K562 (cell line): ENCODE data around the gene TPPP. TPM values are rescaled to one million over a fixed set of nuclear protein-coding genes. Genes with fewer than 3 reads are reported as not detected.

ENCODE experiments used
- ATAC-seq: fragments of 200-7000 bp; cut with Tn5 transposase; 3 replicates; pipeline ENCODE4 v1.9.1; 2020; ENCODE audit warnings: moderate library complexity
- BruUV-seq: library from RNA; stranded (reverse); fragments of 400-500 nt; replicated peaks from 2 replicates; lab custom pipeline; 2021; lab: Mats Ljungman, UMichigan
- CTCF ChIA-PET: fragments of 300-600 bp; formaldehyde crosslinking; extraction: SDS; loops from one replicate; lab custom pipeline; 2021; ENCODE audit warnings: low intra/inter-chr PET ratio; lab: Yijun Ruan, JAX
- POLR2A ChIA-PET: fragments of 300-600, 350-650 bp; sonication (Branson Sonifier 250); formaldehyde crosslinking; extraction: SDS; loops from one replicate; lab custom pipeline; 2021; ENCODE audit warnings: antibody characterized with exemption, inconsistent platforms; lab: Yijun Ruan, JAX
- DNase-seq, 4 experiments: peaks; one replicate each; pipeline versions ENCODE4 v3.0.0 to v3.0.0-alpha.2; 2011 to 2018; ENCODE audit warnings: low spot score in 3 of 4, mixed read lengths in 3 of 4; ENCODE audit errors: extremely low read depth in 1 of 4
- FAIRE-seq: peaks from 2 replicates; lab custom pipeline; 2011; peaks lifted over from hg19 to GRCh38; lab: Jason Lieb, UNC
- H2AFZ ChIP-seq: 2 replicates; pipeline ENCODE4 v1.6.0; 2011; ENCODE audit warnings: low read depth, low read length, control low read depth, inconsistent platforms
- H3K27ac ChIP-seq: fragments of 200-600 bp; 3 replicates; pipeline ENCODE4 v1.8.0; 2011; ENCODE audit warnings: low read depth, mild to moderate bottlenecking, control low read depth, inconsistent platforms, low read length, moderate library complexity, mixed read lengths; ENCODE audit errors: extremely low read depth
- H3K27me3 ChIP-seq, 2 experiments: fragments of 300-600 bp in 1 of 2; 2 replicates in 1 of 2; 3 replicates in 1 of 2; pipeline versions ENCODE4 v1.6.0 to v1.8.0; 2011; ENCODE audit warnings: inconsistent platforms in 2 of 2, low read length in 2 of 2, mild to moderate bottlenecking in 1 of 2, mixed read lengths in 1 of 2, moderate library complexity in 1 of 2; ENCODE audit not compliant: control insufficient read depth in 2 of 2, insufficient read depth in 2 of 2
- H3K36me3 ChIP-seq: fragments of 300-600 bp; 3 replicates; pipeline ENCODE4 v1.8.0; 2011; ENCODE audit warnings: mild to moderate bottlenecking, low read length, inconsistent platforms; ENCODE audit not compliant: control insufficient read depth, insufficient read depth
- H3K4me1 ChIP-seq, 2 experiments: fragments of 200-600 bp in 1 of 2; replicated peaks in 1 of 2; 2 replicates in 1 of 2; 3 replicates in 1 of 2; pipeline versions ENCODE4 v1.5.1 to v1.8.0; 2011; ENCODE audit warnings: inconsistent platforms in 2 of 2, low read length in 2 of 2, mild to moderate bottlenecking in 1 of 2, mixed read lengths in 1 of 2, moderate library complexity in 1 of 2; ENCODE audit not compliant: control insufficient read depth in 2 of 2, insufficient read depth in 2 of 2
- H3K4me2 ChIP-seq: 2 replicates; pipeline ENCODE4 v1.6.1; 2011; ENCODE audit warnings: low read length, control low read depth, inconsistent platforms, mixed read lengths; ENCODE audit not compliant: insufficient read depth
- H3K4me3 ChIP-seq: fragments of 200-600 bp; sonication (generic), shearing (Covaris generic); 2 replicates; pipeline ENCODE4 v1.5.1; 2016; ENCODE audit warnings: control low read depth, inconsistent platforms
- H3K79me2 ChIP-seq: fragments of 200-600 bp; 3 replicates; pipeline ENCODE4 v1.8.0; 2011; ENCODE audit warnings: low read length, inconsistent platforms; ENCODE audit not compliant: control insufficient read depth, insufficient read depth
- H3K9ac ChIP-seq, 2 experiments: 2 replicates each; pipeline versions ENCODE4 v1.6.0 to v1.6.1; 2011; ENCODE audit warnings: low read depth in 2 of 2, low read length in 2 of 2, control low read depth in 1 of 2, inconsistent platforms in 1 of 2, mild to moderate bottlenecking in 1 of 2, mixed read lengths in 1 of 2; ENCODE audit not compliant: insufficient read depth in 1 of 2
- H3K9me1 ChIP-seq: one replicate; pipeline ENCODE4 v1.6.0; 2011; ENCODE audit warnings: inconsistent platforms, mild to moderate bottlenecking, low read length, moderate library complexity; ENCODE audit not compliant: control insufficient read depth, insufficient read depth
- H3K9me3 ChIP-seq: replicated peaks from 2 replicates; pipeline ENCODE4 v1.5.1; 2011; ENCODE audit warnings: low read depth, low read length, inconsistent platforms; ENCODE audit not compliant: control insufficient read depth, insufficient read depth
- H4K20me1 ChIP-seq: replicated peaks from 2 replicates; pipeline ENCODE4 v1.6.1; 2011; ENCODE audit warnings: low read length, inconsistent platforms, mixed read lengths; ENCODE audit not compliant: control insufficient read depth, insufficient read depth
- L3MBTL2 ChIP-seq: fragments of 450-650 bp; IDR thresholded peaks from 2 replicates; pipeline ENCODE4 v1.6.1; 2016; ENCODE audit warnings: mild to moderate bottlenecking, moderate library complexity
- RBBP5 ChIP-seq: fragments of 200-600 bp; sonication (generic); IDR thresholded peaks from 2 replicates; pipeline ENCODE4 v1.6.1; 2012; ENCODE audit warnings: borderline replicate concordance, mild to moderate bottlenecking, low read length, control low read depth, inconsistent platforms; ENCODE audit not compliant: insufficient read depth, poor library complexity, severe bottlenecking
- ZNF431 ChIP-seq: sonication (generic); formaldehyde crosslinking; IDR thresholded peaks from 2 replicates; pipeline ENCODE4 v1.8.0; 2022; ENCODE audit warnings: mild to moderate bottlenecking, missing genetic modification reagents
- WGBS: fragments of 100-300 bp; shearing (Covaris generic); methylation state at CpG from one replicate; pipeline ENCODE4 v1.1.6; 2016; ENCODE audit warnings: low coverage, mixed read lengths; ENCODE audit not compliant: insufficient coverage; ENCODE audit errors: missing lambda C conversion rate; 5-methylcytosine and 5-hydroxymethylcytosine counted together
- in situ Hi-C: fragments of 300-500 bp; cut with MboI; formaldehyde crosslinking; loops from 4 replicates; pipeline ENCODE4 v1.15.0; 2018; ENCODE audit warnings: inconsistent platforms, mixed read lengths
- intact Hi-C: fragments of 100-400 bp; cut with micrococcal nuclease; formaldehyde crosslinking; loops from 2 replicates; pipeline ENCODE4 v1.14.2; 2022
- polyA plus RNA-seq, 8 experiments: library from polyadenylated mRNA; depleted of rRNA in 4 of 8; stranded (reverse) in 5 of 8; unstranded in 3 of 8; fragments of >200 nt; fragmentation: Nextera tagmentation in 2 of 8; fragmentation: Illumina TruSeq in 1 of 8; extraction: Ambion mirVana in 2 of 8; extraction: Trizol in 1 of 8; gene quantifications; 2 replicates each; pipeline versions ENCODE4 v1.2.1 to v1.2.3, GENCODE V29; 2011 to 2014; ENCODE audit warnings: inconsistent platforms in 1 of 8, missing spikeins in 1 of 8
- total RNA-seq, 7 experiments: library from RNA; depleted of rRNA in 6 of 7; stranded (reverse); fragments of >200 nt in 6 of 7; fragmentation: Illumina TruSeq in 2 of 7; extraction: Trizol in 2 of 7; gene quantifications; 2 replicates each; pipeline versions ENCODE4 v1.2.1 to v1.2.3, GENCODE V29; 2011 to 2021; ENCODE audit warnings: low replicate concordance in 1 of 7
- TF ChIP-seq, protein P1 (sequence below): sonication (generic); formaldehyde crosslinking; IDR thresholded peaks from 2 replicates; pipeline ENCODE4 v1.8.1; 2023; ENCODE audit warnings: missing genetic modification reagents, mild to moderate bottlenecking, borderline replicate concordance

The TPPP gene
- total and polyA plus RNA-seq, 9 of the 15 experiments (the other 6 are each of a cell fraction or from before 2014, with no cell fraction given) = 0.01 to 0.07 (median 0.03) TPM; not detected in 6

DNA sequence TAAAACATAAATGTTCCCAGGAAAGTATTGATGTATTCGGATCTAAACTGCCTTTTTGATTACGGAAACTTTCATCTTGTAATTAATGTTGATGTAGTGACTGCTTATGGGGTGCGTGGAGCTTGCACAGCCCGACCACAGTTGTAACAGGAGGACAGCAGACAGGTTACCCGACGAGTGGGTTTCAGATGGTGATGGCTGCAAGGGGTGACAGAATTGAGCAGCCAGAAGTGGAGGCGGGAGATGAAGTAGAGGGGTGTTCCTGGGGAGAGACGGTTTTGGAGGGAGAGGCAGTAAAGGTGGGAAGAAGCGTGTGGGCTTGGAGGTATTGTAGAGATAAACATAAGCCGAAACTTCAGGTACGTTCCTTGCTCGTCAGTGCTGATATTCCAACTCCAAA, 75.3 kb downstream of the TPPP start (continued):
- no peak for TF ChIP-seq ZNF431 (CRISPR knock-in tag)
- TF ChIP-seq L3MBTL2 = no peak
- TF ChIP-seq, protein P1, sequence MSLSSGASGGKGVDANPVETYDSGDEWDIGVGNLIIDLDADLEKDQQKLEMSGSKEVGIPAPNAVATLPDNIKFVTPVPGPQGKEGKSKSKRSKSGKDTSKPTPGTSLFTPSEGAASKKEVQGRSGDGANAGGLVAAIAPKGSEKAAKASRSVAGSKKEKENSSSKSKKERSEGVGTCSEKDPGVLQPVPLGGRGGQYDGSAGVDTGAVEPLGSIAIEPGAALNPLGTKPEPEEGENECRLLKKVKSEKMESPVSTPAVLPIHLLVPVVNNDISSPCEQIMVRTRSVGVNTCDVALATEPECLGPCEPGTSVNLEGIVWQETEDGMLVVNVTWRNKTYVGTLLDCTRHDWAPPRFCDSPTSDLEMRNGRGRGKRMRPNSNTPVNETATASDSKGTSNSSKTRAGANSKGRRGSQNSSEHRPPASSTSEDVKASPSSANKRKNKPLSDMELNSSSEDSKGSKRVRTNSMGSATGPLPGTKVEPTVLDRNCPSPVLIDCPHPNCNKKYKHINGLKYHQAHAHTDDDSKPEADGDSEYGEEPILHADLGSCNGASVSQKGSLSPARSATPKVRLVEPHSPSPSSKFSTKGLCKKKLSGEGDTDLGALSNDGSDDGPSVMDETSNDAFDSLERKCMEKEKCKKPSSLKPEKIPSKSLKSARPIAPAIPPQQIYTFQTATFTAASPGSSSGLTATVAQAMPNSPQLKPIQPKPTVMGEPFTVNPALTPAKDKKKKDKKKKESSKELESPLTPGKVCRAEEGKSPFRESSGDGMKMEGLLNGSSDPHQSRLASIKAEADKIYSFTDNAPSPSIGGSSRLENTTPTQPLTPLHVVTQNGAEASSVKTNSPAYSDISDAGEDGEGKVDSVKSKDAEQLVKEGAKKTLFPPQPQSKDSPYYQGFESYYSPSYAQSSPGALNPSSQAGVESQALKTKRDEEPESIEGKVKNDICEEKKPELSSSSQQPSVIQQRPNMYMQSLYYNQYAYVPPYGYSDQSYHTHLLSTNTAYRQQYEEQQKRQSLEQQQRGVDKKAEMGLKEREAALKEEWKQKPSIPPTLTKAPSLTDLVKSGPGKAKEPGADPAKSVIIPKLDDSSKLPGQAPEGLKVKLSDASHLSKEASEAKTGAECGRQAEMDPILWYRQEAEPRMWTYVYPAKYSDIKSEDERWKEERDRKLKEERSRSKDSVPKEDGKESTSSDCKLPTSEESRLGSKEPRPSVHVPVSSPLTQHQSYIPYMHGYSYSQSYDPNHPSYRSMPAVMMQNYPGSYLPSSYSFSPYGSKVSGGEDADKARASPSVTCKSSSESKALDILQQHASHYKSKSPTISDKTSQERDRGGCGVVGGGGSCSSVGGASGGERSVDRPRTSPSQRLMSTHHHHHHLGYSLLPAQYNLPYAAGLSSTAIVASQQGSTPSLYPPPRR (CRISPR knock-in tag) = no peak
- no peak for TF ChIP-seq RBBP5

DNA sequence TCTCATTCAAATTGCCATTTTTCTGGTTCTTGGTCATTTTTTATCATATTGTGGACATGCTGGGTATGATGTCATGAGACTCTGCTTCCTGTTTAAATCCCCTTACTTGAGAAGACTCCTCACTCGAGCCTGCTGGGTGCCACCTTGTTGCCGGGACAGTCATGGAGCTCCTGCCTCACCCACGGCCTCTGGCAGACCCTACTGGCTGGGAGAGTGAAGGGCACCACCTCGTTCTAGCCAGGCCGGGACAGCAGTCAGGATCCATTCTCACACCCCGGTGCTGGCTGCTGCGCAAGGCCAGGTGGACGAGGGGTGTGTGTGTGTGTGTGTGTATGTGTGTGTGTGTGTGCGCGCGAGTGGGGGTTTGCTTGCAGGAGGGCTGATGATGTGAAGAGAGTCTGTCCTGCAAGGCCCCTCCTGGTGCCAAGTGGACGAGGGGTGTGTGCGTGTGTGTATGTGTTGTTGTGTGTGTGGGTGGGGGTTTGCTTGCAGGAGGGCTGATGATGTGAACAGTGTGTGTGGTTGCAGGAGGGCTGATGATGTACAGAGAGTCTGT, 76.6 kb downstream of the TPPP start:
- Histone ChIP-seq H3K36me3 (peaks cover 69% of the 10 kb centered on the region), H3K9me3 (no peaks in the 10 kb centered on the region), H3K27ac (no peak overlapping the region), H3K27me3 (no peaks in the 10 kb centered on the region), H3K4me2 (no peak overlapping the region), H3K9ac (peak overlapping the region in 1 of 2 experiments; percentile 65; a peak in 2 of 4 replicates), H3K79me2 (peaks cover 63% of the 10 kb centered on the region), H3K4me1 (peaks cover 8 to 22% of the 10 kb centered on the region in 2 experiments), H4K20me1 (peaks cover 25% of the 10 kb centered on the region), H2AFZ (no peak overlapping the region), H3K4me3 (no peak overlapping the region), H3K9me1 (peaks cover 12% of the 10 kb centered on the region)
- intact Hi-C loops = loop anchor here (10.0 kb wide), 1 partner anchor 142 kb away; no protein-coding TSS in a partner anchor
- POLR2A ChIA-PET = no interaction called here
- in situ Hi-C loops = no loop called here
- 79% methylated on average over 10 of the region's 13 CpGs for WGBS
- CTCF ChIA-PET = no interaction called here
- BruUV-seq = no TSS peak
- ATAC-seq = no peak
- peak in 2 of 4 experiments; percentile 37 to 40 for DNase-seq
- no peak for FAIRE-seq
